ENCODE measurements around the gene NPTX2. TPM values are rescaled to one million over a fixed set of nuclear protein-coding genes. Genes with fewer than 3 reads are reported as not detected.

The NPTX2 gene
- total and polyA plus RNA-seq, 2 experiments from 2014 or later = 8.2 to 24.1 TPM

DNA sequence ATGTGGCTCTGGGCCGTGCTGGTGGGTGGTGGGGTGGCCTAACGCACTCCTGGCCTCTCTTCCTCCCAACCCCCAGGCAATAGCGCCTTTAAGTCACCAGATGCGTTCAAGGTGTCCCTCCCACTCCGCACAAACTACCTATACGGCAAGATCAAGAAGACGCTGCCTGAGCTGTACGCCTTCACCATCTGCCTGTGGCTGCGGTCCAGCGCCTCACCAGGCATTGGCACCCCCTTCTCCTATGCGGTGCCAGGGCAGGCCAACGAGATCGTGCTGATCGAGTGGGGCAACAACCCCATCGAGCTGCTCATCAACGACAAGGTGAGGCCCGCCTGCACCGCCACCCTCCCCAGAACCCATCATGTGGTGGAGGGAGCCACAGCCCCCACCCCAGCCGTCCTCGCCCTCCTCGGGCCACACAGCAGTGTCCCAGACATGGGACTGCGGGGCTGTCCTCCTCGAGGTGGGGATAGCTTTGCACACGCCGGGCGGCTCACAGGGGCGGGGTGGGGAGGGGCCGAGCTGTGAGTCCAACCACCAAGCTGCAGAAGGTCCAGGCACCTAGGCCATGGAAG, 7.8 kb downstream of the NPTX2 start:
- no peaks in the 10 kb centered on the region; the same call in 1 of the 2 replicates for H3K4me1 ChIP-seq (ENCODE audit: insufficient read depth)
- Mint-ChIP-seq H3K36me3 (ENCODE audit: low read depth) (no peaks in the 10 kb centered on the region; the same call in 2 of the 3 replicates), H3K9me3 (no peaks in the 10 kb centered on the region), H3K4me1 (peaks cover 14% of the 10 kb centered on the region), H3K4me3 (no peak overlapping the region), H3K27ac (no peak overlapping the region), H3K27me3 (ENCODE audit: insufficient read depth, low read depth, poor library complexity) (peaks cover 4% of the 10 kb centered on the region)
- H3K79me2 ChIP-seq (replicated peaks; ENCODE audit: insufficient read depth) = no peaks in the 10 kb centered on the region
- no peak overlapping the region for H3K4me2 ChIP-seq
- no peaks in the 10 kb centered on the region for H3F3A ChIP-seq (replicated peaks; ENCODE audit: low read depth)
- no peaks in the 10 kb centered on the region for H3K9me2 ChIP-seq (ENCODE audit: insufficient read depth)
- H4K20me1 ChIP-seq (replicated peaks; ENCODE audit: insufficient read depth) = no peaks in the 10 kb centered on the region
- no peak for ATAC-seq
- H3K27ac ChIP-seq (ENCODE audit: low read depth) = no peak overlapping the region
- no peak overlapping the region for H3K4me3 ChIP-seq
- no peak for TF ChIP-seq ZNF114 (CRISPR knock-in tag; IDR thresholded peaks at IDR 0.05)
- no peak for TF ChIP-seq EZH2phosphoT487 (IDR thresholded peaks at IDR 0.05; ENCODE audit: unreplicated experiment)
- TF ChIP-seq, protein P1, sequence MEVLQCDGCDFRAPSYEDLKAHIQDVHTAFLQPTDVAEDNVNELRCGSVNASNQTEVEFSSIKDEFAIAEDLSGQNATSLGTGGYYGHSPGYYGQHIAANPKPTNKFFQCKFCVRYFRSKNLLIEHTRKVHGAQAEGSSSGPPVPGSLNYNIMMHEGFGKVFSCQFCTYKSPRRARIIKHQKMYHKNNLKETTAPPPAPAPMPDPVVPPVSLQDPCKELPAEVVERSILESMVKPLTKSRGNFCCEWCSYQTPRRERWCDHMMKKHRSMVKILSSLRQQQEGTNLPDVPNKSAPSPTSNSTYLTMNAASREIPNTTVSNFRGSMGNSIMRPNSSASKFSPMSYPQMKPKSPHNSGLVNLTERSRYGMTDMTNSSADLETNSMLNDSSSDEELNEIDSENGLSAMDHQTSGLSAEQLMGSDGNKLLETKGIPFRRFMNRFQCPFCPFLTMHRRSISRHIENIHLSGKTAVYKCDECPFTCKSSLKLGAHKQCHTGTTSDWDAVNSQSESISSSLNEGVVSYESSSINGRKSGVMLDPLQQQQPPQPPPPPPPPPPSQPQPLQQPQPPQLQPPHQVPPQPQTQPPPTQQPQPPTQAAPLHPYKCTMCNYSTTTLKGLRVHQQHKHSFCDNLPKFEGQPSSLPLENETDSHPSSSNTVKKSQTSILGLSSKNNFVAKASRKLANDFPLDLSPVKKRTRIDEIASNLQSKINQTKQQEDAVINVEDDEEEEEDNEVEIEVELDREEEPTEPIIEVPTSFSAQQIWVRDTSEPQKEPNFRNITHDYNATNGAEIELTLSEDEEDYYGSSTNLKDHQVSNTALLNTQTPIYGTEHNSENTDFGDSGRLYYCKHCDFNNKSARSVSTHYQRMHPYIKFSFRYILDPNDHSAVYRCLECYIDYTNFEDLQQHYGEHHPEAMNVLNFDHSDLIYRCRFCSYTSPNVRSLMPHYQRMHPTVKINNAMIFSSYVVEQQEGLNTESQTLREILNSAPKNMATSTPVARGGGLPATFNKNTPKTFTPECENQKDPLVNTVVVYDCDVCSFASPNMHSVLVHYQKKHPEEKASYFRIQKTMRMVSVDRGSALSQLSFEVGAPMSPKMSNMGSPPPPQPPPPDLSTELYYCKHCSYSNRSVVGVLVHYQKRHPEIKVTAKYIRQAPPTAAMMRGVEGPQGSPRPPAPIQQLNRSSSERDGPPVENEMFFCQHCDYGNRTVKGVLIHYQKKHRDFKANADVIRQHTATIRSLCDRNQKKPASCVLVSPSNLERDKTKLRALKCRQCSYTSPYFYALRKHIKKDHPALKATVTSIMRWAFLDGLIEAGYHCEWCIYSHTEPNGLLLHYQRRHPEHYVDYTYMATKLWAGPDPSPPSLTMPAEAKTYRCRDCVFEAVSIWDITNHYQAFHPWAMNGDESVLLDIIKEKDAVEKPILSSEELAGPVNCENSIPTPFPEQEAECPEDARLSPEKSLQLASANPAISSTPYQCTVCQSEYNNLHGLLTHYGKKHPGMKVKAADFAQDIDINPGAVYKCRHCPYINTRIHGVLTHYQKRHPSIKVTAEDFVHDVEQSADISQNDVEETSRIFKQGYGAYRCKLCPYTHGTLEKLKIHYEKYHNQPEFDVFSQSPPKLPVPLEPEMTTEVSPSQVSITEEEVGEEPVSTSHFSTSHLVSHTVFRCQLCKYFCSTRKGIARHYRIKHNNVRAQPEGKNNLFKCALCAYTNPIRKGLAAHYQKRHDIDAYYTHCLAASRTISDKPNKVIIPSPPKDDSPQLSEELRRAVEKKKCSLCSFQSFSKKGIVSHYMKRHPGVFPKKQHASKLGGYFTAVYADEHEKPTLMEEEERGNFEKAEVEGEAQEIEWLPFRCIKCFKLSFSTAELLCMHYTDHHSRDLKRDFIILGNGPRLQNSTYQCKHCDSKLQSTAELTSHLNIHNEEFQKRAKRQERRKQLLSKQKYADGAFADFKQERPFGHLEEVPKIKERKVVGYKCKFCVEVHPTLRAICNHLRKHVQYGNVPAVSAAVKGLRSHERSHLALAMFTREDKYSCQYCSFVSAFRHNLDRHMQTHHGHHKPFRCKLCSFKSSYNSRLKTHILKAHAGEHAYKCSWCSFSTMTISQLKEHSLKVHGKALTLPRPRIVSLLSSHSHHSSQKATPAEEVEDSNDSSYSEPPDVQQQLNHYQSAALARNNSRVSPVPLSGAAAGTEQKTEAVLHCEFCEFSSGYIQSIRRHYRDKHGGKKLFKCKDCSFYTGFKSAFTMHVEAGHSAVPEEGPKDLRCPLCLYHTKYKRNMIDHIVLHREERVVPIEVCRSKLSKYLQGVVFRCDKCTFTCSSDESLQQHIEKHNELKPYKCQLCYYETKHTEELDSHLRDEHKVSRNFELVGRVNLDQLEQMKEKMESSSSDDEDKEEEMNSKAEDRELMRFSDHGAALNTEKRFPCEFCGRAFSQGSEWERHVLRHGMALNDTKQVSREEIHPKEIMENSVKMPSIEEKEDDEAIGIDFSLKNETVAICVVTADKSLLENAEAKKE (CRISPR knock-in tag; IDR thresholded peaks at IDR 0.05) = no peak
- TF ChIP-seq POLR2AphosphoS5 (IDR thresholded peaks at IDR 0.05; ENCODE audit: low read depth) = no peak
- TF ChIP-seq REST (IDR thresholded peaks at IDR 0.05; ENCODE audit: unreplicated experiment) = no peak
- no peak for TF ChIP-seq ZNF331 (CRISPR knock-in tag; IDR thresholded peaks at IDR 0.05; ENCODE audit: low read depth)
- TF ChIP-seq CREB1 (CRISPR knock-in tag; IDR thresholded peaks at IDR 0.05; ENCODE audit: low read depth) = no peak
- TF ChIP-seq JUNB (IDR thresholded peaks at IDR 0.05; ENCODE audit: unreplicated experiment) = no peak
- no peak for TF ChIP-seq EZH2 (IDR thresholded peaks at IDR 0.05; ENCODE audit: low read depth, unreplicated experiment)
- TF ChIP-seq STAT1 (IDR thresholded peaks at IDR 0.05; ENCODE audit: unreplicated experiment) = no peak
- H2AFZ ChIP-seq = no peak overlapping the region
- no peaks in the 10 kb centered on the region for H3K36me3 ChIP-seq (ENCODE audit: insufficient read depth)
- DNase-seq (ENCODE audit: low spot score) = no peak
- peaks cover 5% of the 10 kb centered on the region; the same call in 1 of the 2 replicates for H3K27me3 ChIP-seq (ENCODE audit: insufficient read depth)

All from GM23338 (cell line).